ENCODE measurements around the gene TMEM89. TPM values are rescaled to one million over a fixed set of nuclear protein-coding genes. Genes with fewer than 3 reads are reported as not detected.

Gene TMEM89, protein sequence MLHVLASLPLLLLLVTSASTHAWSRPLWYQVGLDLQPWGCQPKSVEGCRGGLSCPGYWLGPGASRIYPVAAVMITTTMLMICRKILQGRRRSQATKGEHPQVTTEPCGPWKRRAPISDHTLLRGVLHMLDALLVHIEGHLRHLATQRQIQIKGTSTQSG
- total RNA-seq (2014; rRNA removed) (not detected in 2 replicates), Bru-seq, nascent RNA (percentile 39 among the genes with signal in this experiment), BruChase-seq, experiment 1, labeled RNA remaining after a 6-hour chase (percentile 40 among the genes with signal in this experiment), BruChase-seq, experiment 2, labeled RNA remaining after a 2-hour chase (percentile 12 among the genes with signal in this experiment)
- long read RNA-seq: 0 reads

DNA sequence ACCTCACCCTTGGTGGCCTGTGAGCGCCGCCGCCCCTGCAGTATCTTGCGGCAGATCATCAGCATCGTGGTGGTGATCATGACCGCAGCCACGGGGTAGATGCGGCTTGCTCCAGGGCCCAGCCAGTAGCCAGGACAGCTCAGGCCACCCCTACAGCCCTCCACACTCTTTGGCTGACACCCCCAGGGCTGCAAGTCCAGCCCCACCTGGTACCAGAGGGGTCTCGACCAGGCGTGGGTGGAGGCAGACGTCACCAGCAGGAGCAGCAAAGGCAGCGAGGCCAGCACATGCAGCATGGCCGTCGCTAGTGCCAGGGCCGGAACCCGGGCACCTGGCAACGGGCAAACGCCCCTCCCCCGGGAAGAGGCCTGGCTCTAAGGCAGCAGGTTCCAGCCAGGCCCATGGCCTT is at the start of gene TMEM89:
TMEM89 (minus strand) TSS at position 309 of the 409 bp plus-strand sequence; CDS start at position 296, 13 bp downstream.
- Histone ChIP-seq H3K9me3 (ENCODE audit: low read length) (peaks cover 8% of the 10 kb centered on the region), H3K4me2 (ENCODE audit: low read length) (no peak within 1 kb of the TSS), H3K9ac (ENCODE audit: low read length) (no peak within 1 kb of the TSS), H2AFZ (ENCODE audit: low read length) (no peak within 1 kb of the TSS), H3F3A (ENCODE audit: low read length, unreplicated experiment) (no peaks in the 10 kb centered on the region), H3K4me1 (ENCODE audit: insufficient read depth, low read length) (no peaks in the 10 kb centered on the region), H3K27me3 (ENCODE audit: low read length) (no peaks in the 10 kb centered on the region), H3K4me3 (ENCODE audit: low read length) (no peak within 1 kb of the TSS), H3K9me2 (replicated peaks; ENCODE audit: low read length) (no peaks in the 10 kb centered on the region), H4K20me1 (ENCODE audit: low read length) (no peaks in the 10 kb centered on the region), H3K27ac (ENCODE audit: low read length) (no peak within 1 kb of the TSS), H3K36me3 (ENCODE audit: low read depth, low read length) (peaks cover 10% of the 10 kb centered on the region), H3K79me2 (ENCODE audit: low read length) (no peaks in the 10 kb centered on the region)
- POLR2A ChIA-PET (ENCODE audit: unreplicated experiment): no interaction called here
- BruUV-seq (replicated peaks): no TSS peak
- DNase-seq (no peak), ATAC-seq (no peak)
- TF ChIP-seq, protein P1, sequence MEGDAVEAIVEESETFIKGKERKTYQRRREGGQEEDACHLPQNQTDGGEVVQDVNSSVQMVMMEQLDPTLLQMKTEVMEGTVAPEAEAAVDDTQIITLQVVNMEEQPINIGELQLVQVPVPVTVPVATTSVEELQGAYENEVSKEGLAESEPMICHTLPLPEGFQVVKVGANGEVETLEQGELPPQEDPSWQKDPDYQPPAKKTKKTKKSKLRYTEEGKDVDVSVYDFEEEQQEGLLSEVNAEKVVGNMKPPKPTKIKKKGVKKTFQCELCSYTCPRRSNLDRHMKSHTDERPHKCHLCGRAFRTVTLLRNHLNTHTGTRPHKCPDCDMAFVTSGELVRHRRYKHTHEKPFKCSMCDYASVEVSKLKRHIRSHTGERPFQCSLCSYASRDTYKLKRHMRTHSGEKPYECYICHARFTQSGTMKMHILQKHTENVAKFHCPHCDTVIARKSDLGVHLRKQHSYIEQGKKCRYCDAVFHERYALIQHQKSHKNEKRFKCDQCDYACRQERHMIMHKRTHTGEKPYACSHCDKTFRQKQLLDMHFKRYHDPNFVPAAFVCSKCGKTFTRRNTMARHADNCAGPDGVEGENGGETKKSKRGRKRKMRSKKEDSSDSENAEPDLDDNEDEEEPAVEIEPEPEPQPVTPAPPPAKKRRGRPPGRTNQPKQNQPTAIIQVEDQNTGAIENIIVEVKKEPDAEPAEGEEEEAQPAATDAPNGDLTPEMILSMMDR (conservative IDR thresholded peaks at IDR 0.05; ENCODE audit: low read depth, low read length): no peak
- TF ChIP-seq EZH2phosphoT487 (IDR thresholded peaks at IDR 0.05; ENCODE audit: borderline replicate concordance, low read length) (no peak), EZH2 (IDR thresholded peaks at IDR 0.05; ENCODE audit: low read length, unreplicated experiment) (no peak)
- CTCF ChIA-PET: no interaction called here
- intact Hi-C loops (cut with micrococcal nuclease): no loop called here

DNA sequence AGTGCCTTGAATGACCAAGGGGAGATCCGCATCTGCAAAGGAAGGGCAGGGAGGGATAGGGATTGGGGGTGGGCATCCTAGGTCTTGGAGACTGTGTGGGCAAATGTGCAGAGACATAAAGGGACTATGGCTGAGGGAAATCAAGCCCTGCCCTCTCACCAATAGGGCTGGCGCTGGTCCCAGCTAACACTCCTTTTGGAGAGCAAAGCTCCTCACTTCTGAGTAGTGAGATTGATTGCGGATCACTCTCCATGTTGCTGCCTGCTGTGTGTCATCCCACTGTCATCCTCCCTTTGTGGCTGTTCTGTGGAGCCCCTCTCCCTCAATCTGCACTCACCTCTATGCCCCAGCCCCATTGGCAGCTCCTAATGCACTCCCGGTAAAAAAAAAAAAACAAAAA is 43.4 kb upstream of the TMEM89 start:
- ChIA-PET POLR2A (ENCODE audit: unreplicated experiment) (no interaction called here), CTCF (no interaction called here)
- no peak overlapping the region for H2AFZ ChIP-seq (ENCODE audit: low read length)
- no peaks in the 10 kb centered on the region for H3F3A ChIP-seq (ENCODE audit: low read length, unreplicated experiment)
- H3K36me3 ChIP-seq (ENCODE audit: low read depth, low read length): no peaks in the 10 kb centered on the region
- no peaks in the 10 kb centered on the region for H3K9me2 ChIP-seq (replicated peaks; ENCODE audit: low read length)
- no peak overlapping the region for H3K4me2 ChIP-seq (ENCODE audit: low read length)
- H3K79me2 ChIP-seq (ENCODE audit: low read length): no peaks in the 10 kb centered on the region
- peaks cover 9% of the 10 kb centered on the region for H3K4me1 ChIP-seq (ENCODE audit: insufficient read depth, low read length)
- H3K9me3 ChIP-seq (ENCODE audit: low read length): no peaks in the 10 kb centered on the region
- BruUV-seq (replicated peaks): no TSS peak
- no peak for DNase-seq
- H3K9ac ChIP-seq (ENCODE audit: low read length): no peak overlapping the region
- intact Hi-C loops (cut with micrococcal nuclease): no loop called here
- H4K20me1 ChIP-seq (ENCODE audit: low read length): no peaks in the 10 kb centered on the region
- no peaks in the 10 kb centered on the region for H3K27me3 ChIP-seq (ENCODE audit: low read length)
- no peak for ATAC-seq
- TF ChIP-seq EZH2 (IDR thresholded peaks at IDR 0.05; ENCODE audit: low read length, unreplicated experiment) (no peak), EZH2phosphoT487 (IDR thresholded peaks at IDR 0.05; ENCODE audit: borderline replicate concordance, low read length) (no peak)
- TF ChIP-seq, protein P1 (conservative IDR thresholded peaks at IDR 0.05; ENCODE audit: low read depth, low read length): no peak
- H3K4me3 ChIP-seq (ENCODE audit: low read length): no peak overlapping the region
- no peak overlapping the region for H3K27ac ChIP-seq (ENCODE audit: low read length)

DNA sequence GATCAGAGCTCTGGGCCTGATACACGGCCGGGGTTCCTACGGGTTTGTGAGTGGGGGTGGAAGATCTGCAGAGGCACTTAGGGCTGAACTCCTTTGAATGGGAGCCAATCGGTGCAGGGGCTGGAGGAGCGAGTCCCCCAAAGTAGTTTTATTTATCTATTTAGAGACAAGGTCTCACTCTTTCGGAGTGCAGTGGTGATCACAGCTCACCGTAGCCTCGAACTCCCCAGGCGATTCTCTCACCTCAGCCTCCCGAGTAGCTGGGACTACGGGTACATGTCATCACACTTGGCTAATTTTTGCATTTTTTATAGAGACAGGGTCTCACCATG is 42.7 kb upstream of the TMEM89 start:
- H3K4me3 ChIP-seq (ENCODE audit: low read length): no peak overlapping the region

More for the DNA sequence above, 42.7 kb upstream of the TMEM89 start:
- Histone ChIP-seq H3K79me2 (ENCODE audit: low read length) (no peaks in the 10 kb centered on the region), H3K4me1 (ENCODE audit: insufficient read depth, low read length) (peaks cover 9% of the 10 kb centered on the region), H3K36me3 (ENCODE audit: low read depth, low read length) (no peaks in the 10 kb centered on the region), H3K9me2 (replicated peaks; ENCODE audit: low read length) (no peaks in the 10 kb centered on the region), H3K27me3 (ENCODE audit: low read length) (no peaks in the 10 kb centered on the region), H2AFZ (ENCODE audit: low read length) (peak overlapping the region; percentile 62; the same call in 1 of the 2 replicates), H3K27ac (ENCODE audit: low read length) (no peak overlapping the region), H3F3A (ENCODE audit: low read length, unreplicated experiment) (no peaks in the 10 kb centered on the region), H4K20me1 (ENCODE audit: low read length) (no peaks in the 10 kb centered on the region), H3K4me2 (ENCODE audit: low read length) (peak overlapping the region; percentile 73; the same call in 1 of the 2 replicates), H3K9ac (ENCODE audit: low read length) (no peak overlapping the region), H3K9me3 (ENCODE audit: low read length) (no peaks in the 10 kb centered on the region)
- DNase-seq (no peak), ATAC-seq (no peak)
- CTCF ChIA-PET: interaction anchor here (0.9 to 1.0 kb wide), 2 partner anchors 21 to 29 kb away, joined by 3 to 5 read pairs; partner anchors contain the start of gene SLC26A6
- intact Hi-C loops (cut with micrococcal nuclease): no loop called here
- TF ChIP-seq, protein P1 (conservative IDR thresholded peaks at IDR 0.05; ENCODE audit: low read depth, low read length): no peak
- TF ChIP-seq EZH2phosphoT487 (IDR thresholded peaks at IDR 0.05; ENCODE audit: borderline replicate concordance, low read length) (no peak), EZH2 (IDR thresholded peaks at IDR 0.05; ENCODE audit: low read length, unreplicated experiment) (no peak)
- BruUV-seq (replicated peaks): no TSS peak
- POLR2A ChIA-PET (ENCODE audit: unreplicated experiment): no interaction called here

Measured in PC-3 (cell line).